Right ventricle myocardium superior (tissue), 1 donor: ENCODE results near the gene TMBIM1. TPM values are rescaled to one million over a fixed set of nuclear protein-coding genes. Genes with fewer than 3 reads are reported as not detected.
"Not testable (repeated sequence)": the region's sequence is repeated elsewhere in the genome, so short reads cannot be mapped to it uniquely, and the experiment has no call there.

Experiments
- ATAC-seq: fragments of 200-7000 bp; cut with Tn5 transposase; one replicate; pipeline ENCODE4 v1.9.1; 2020; ENCODE audit warnings: mild to moderate bottlenecking; ENCODE audit not compliant: poor library complexity
- DNase-seq: peaks from one replicate; pipeline ENCODE4 v3.0.0-alpha.2; 2020
- intact Hi-C: fragments of 100-400 bp; cut with DNase I; formaldehyde crosslinking; loops from one replicate; pipeline ENCODE4 v1.11.2; 2022
- total RNA-seq: library from RNA; stranded (reverse); fragmentation: NEBNext Ultra II Directional; extraction: Animal tissue kit (Norgen Biotek cat#: 25700); gene quantifications from one replicate; pipeline ENCODE4 v1.2.1, GENCODE V29; 2021
- donor health status: DM: no; HTN: yes; CAD: no; lungs with severe emphysema.

Gene TMBIM1
- total RNA-seq, 1 donor from 2014 or later: 117 TPM

GRCh38 chr2:218320704-218321336, 28.5 kb upstream of the TMBIM1 start:
- no peak for ATAC-seq
- intact Hi-C loops: no loop called here
- DNase-seq: no peak

- intact Hi-C loops: no loop called here
- no peak for DNase-seq
- ATAC-seq: no peak
These were observed 27.6 kb upstream of the TMBIM1 start for GRCh38 chr2:218319813-218320365.

- no peak for DNase-seq
- intact Hi-C loops: no loop called here
- no peak for ATAC-seq
These were observed 25.9 kb upstream of the TMBIM1 start for GRCh38 chr2:218318241-218318640.

DNA sequence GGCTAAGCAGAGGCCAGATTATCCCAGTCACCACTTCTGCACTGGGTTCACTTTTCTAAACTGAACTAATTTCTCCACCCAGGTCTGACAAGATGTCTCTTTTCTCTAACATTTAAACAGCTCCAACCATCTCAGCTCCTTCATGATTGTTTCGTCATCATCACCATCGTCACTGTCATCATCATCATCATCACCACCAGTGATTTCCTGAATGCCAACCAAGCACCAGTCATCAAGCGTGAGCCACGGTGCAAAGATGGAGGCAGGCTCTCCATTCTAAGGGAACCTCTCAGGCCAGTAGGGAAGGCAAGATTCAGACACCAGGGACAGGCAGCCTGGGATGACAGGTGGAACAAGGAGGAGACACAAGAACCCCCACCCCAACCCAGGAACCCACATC, 25.5 kb upstream of the TMBIM1 start:
- ATAC-seq (no peak), DNase-seq (no peak)
- intact Hi-C loops: no loop called here

DNA sequence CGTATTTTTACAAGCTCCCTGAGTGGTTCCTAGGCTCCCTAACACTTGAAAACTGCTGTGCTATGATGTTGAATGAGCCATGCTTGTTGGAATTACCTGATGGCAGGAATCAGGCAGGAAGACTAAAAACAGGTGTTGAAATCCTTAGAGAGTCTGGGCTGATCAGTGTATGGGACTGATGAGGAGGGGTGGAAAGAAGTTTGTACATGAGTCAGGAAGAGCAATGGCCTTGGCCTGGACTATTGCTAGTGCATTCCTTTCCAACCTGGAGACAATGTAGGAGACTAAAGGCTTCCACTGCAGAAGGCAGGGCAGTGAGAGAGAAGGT, 25.0 kb upstream of the TMBIM1 start:
- ATAC-seq (no peak), DNase-seq (no peak)
- intact Hi-C loops: no loop called here

DNA sequence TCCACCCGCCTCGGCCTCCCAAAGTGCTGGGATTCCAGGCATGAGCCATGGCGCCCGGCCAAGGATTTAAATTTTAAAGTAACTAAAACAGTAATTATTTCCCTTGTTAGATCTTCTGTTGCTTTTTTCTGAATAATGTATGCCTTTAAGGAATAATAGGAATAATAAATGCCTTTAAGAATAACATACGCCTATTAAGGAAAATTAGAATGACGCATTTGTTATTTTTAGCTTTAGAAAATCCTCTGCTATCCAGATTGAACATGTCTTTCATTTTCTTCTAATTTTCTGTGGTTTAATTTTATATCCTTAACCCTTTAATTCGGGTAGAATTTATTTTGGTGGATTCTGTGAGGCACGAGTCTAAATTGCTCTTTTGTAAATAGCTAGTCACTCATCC, 23.1 kb upstream of the TMBIM1 start:
- no peak for DNase-seq
- intact Hi-C loops: no loop called here
- ATAC-seq: no peak

GRCh38 chr2:218314764-218315163, 22.5 kb upstream of the TMBIM1 start:
- DNase-seq, intact Hi-C loops, ATAC-seq: not testable (repeated sequence)

GRCh38 chr2:218313356-218313755, 21.1 kb upstream of the TMBIM1 start:
- ATAC-seq: no peak
- DNase-seq: peak; percentile 6
- intact Hi-C loops: no loop called here

- ATAC-seq: peak; percentile 22
- intact Hi-C loops: no loop called here
These were observed 20.0 kb upstream of the TMBIM1 start for GRCh38 chr2:218312267-218312756.

GRCh38 chr2:218311541-218312266, 19.4 kb upstream of the TMBIM1 start:
- intact Hi-C loops, ATAC-seq: not testable (repeated sequence)
- peak; percentile 30 for DNase-seq

More at GRCh38 chr2:218312267-218312756, 20.0 kb upstream of the TMBIM1 start:
- DNase-seq: peak; percentile 0

GRCh38 chr2:218310853-218311540, 18.7 kb upstream of the TMBIM1 start:
- no peak for DNase-seq

GRCh38 chr2:218307415-218308090, 15.2 kb upstream of the TMBIM1 start:
- intact Hi-C loops: no loop called here
- peak; percentile 31 for DNase-seq
- ATAC-seq: peak; percentile 85

More at GRCh38 chr2:218310853-218311540, 18.7 kb upstream of the TMBIM1 start:
- no peak for ATAC-seq
- intact Hi-C loops: no loop called here

DNA sequence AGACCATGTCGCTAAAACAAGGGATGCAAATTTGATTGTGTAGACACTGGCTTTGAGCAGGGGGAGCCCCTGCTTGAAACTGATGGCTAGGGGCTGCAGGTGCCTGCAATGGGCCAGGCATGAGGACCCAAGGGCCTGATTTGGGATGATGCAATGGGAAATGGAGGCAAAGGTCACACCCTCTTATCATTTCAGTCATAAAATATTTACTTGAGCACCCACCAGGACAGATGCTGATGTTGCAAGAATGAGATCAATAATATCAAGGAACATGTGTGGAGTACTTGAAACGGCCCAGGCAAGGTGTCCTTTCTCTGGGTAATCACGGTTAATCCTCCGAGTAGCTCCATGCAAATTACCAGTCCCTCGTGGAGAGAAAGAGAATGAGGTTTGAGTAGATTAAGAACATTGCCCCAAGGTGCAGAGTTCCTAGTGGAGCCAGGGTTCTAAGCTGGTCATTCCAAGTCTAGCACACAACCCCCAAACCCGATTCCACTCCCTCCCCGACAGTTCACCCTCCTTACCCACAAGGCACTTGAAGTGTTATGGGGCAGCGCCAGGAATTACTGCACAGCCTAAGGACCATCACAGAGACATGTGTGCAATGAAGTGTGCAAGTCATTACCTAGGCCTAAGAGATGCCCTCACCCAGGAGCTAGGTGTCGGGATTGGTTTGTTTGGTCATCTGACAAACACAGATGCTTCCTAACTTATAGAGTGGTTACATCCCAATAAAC, 14.0 kb upstream of the TMBIM1 start:
- intact Hi-C loops: no loop called here
- no peak for ATAC-seq

DNA sequence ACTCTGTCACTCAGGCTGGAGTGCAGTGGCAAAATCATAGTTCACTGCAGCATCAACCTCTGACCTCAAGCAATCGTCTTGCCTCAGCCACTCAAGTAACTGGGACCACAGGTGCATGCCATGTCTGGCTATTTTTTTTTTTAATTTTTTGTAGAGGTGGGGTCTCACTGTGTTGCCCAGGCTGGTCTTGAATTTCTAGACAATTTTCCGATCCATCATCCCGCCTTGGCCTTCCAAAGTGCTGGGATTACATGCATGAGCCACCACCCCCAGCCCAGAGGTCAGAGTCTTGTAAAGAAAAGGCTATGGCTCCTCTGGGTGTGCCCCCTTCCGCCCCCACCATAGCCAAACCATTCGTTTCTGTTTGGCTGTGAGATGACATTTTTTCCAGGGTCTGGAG, 13.1 kb upstream of the TMBIM1 start:
- ATAC-seq (no peak), DNase-seq (peak; percentile 15)
- intact Hi-C loops: no loop called here

More for the DNA sequence above, 14.0 kb upstream of the TMBIM1 start:
- DNase-seq: peak; percentile 24

DNA sequence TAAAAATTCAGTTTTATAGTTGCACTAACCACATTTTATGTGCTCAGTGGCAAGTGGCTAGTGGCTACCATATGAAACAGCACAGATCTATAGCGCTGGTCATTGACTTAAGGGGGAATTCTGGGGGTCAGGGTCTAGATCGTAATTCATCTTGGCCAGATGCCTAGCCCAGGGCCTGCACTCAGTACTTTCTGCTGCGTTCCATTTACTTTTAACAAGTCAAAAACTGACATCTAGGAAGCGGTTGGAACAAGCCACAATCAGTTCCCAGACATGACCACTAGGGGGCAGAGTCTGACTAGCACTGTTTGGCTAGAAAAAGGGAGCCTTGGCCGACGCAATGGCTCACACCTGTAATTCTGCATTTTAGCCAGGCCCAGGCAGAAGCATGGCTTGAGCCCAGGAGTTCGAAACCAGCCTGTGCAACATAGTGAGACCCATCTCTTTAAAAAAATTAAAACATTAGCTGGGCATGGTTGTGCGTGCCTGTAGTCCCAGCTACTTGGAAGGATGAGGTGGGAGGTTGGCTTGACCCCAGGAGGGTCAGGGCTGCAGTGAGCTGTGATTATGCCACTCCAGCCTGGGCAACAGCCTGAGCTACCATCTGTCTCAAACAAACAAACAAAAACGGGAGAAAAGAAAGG, 9.0 kb upstream of the TMBIM1 start:
- intact Hi-C loops: loop anchor here (5.0 kb wide), 2 partner anchors 56 to 166 kb away; partner anchors contain the start of gene CATIP
- DNase-seq: peak; percentile 81
- peak; percentile 90 for ATAC-seq

- DNase-seq (no peak), ATAC-seq (no peak)
- intact Hi-C loops: loop anchor here (5.0 kb wide), 2 partner anchors 57 to 167 kb away; partner anchors contain the start of gene CATIP
These were observed 7.8 kb upstream of the TMBIM1 start for GRCh38 chr2:218300141-218300540.

DNA sequence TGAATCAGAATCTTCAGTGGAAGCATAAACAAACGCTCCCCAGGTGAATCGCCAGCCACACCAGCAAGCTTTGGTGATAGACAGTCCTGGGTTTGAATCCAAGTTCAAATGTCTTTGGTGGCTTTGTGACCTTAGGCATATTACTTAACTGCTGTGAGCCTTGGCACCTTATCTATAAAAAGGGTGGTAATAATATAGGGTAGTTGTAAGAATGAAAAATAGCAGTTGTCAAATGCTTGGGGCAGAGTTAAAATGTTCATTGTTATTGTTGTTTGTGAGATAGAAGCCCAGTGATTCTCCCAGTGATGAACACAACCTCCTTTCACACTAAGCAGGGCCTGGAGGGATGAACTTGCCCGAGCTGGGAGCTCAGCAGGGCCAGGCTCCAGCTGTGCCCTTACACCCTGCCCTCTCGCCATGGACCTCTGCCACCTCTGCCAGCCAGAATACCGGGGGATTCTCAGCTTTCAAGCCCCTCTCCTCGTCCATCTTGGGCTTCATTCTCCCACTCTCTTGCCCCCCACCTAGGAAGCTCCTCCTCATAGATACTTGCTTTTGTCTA, 6.1 kb upstream of the TMBIM1 start:
- DNase-seq: peak; percentile 10
- intact Hi-C loops: no loop called here
- no peak for ATAC-seq
